BE2C (cell line): ENCODE results near the gene MGAT5.

Experiments
- DNase-seq: peaks from one replicate; pipeline ENCODE4 v3.0.0-alpha.2; 2020
- H3K27me3 ChIP-seq: fragments of 250-450 bp; sonication (Bioruptor Pico); 2 replicates; pipeline ENCODE4 v1.5.1; 2020; ENCODE audit warnings: mild to moderate bottlenecking
- H3K36me3 ChIP-seq: fragments of 250-450 bp; sonication (Bioruptor Pico); 2 replicates; pipeline ENCODE4 v1.5.1; 2020; ENCODE audit warnings: mild to moderate bottlenecking
- H3K4me1 ChIP-seq: fragments of 250-450 bp; sonication (Bioruptor Pico); 2 replicates; pipeline ENCODE4 v1.5.1; 2020
- H3K4me3 ChIP-seq: 2 replicates; pipeline ENCODE4 v1.5.1; 2011; ENCODE audit warnings: low read depth, low read length
- H3K9me3 ChIP-seq: fragments of 250-450 bp; sonication (Bioruptor Pico); 2 replicates; pipeline ENCODE4 v1.5.1; 2020
- CTCF ChIP-seq: IDR thresholded peaks from 2 replicates; pipeline ENCODE4 v1.5.1; 2012; ENCODE audit warnings: mild to moderate bottlenecking, low read depth, low read length

The MGAT5 gene

GRCh38 chr2:134501476-134502091 lies 247.7 kb downstream of the MGAT5 start:
- Histone ChIP-seq H3K9me3 (no peaks in the 10 kb centered on the region), H3K27me3 (no peaks in the 10 kb centered on the region), H3K4me3 (no peak overlapping the region), H3K36me3 (no peaks in the 10 kb centered on the region), H3K4me1 (no peaks in the 10 kb centered on the region)
- no peak for TF ChIP-seq CTCF
- DNase-seq = no peak

- H3K9me3 ChIP-seq = no peaks in the 10 kb centered on the region
- DNase-seq = no peak
- H3K27me3 ChIP-seq = no peaks in the 10 kb centered on the region
- TF ChIP-seq CTCF = no peak
- no peaks in the 10 kb centered on the region for H3K4me1 ChIP-seq
- H3K4me3 ChIP-seq = no peak overlapping the region
- H3K36me3 ChIP-seq = no peaks in the 10 kb centered on the region
These were observed 248.2 kb downstream of the MGAT5 start for GRCh38 chr2:134502104-134502503.
